Endothelial cell of umbilical vein (primary cell): Measurements from ENCODE around the gene PTF1A. TPM values are rescaled to one million over a fixed set of nuclear protein-coding genes. Genes with fewer than 3 reads are reported as not detected.

Experiments used
- BruUV-seq: library from RNA; stranded (reverse); fragments of 400-500 nt; replicated peaks from 2 replicates; lab custom pipeline; 2021; lab: Mats Ljungman, UMichigan
- CTCF ChIA-PET: fragments of 300-600, 350-600 bp; sonication (Branson Sonifier 250); formaldehyde crosslinking; loops from one replicate; lab custom pipeline; 2021; ENCODE audit warnings: antibody characterized with exemption, inconsistent platforms; lab: Charles Lee
- POLR2A ChIA-PET: fragments of 300-600, 350-600 bp; sonication (Branson Sonifier 250); formaldehyde crosslinking; loops from one replicate; lab custom pipeline; 2021; ENCODE audit warnings: antibody characterized with exemption, inconsistent platforms; lab: Charles Lee
- DNase-seq: peaks from one replicate; pipeline ENCODE4 v3.0.0-alpha.2; 2011; ENCODE audit warnings: low read depth, low spot score
- FAIRE-seq: peaks from 2 replicates; lab custom pipeline; 2011; peaks lifted over from hg19 to GRCh38; lab: Jason Lieb, UNC
- H2AFZ ChIP-seq: 2 replicates; pipeline ENCODE4 v1.6.0; 2012; ENCODE audit warnings: low read depth, low read length, control low read depth, inconsistent platforms
- H3K27ac ChIP-seq: 2 replicates; pipeline ENCODE4 v1.5.1; 2011; ENCODE audit warnings: low read depth, mild to moderate bottlenecking, control low read depth, low read length, moderate library complexity; ENCODE audit not compliant: insufficient read depth
- H3K27me3 ChIP-seq, 2 experiments: 2 replicates each; pipeline versions ENCODE4 v1.6.0 to v1.6.1; 2011; ENCODE audit warnings: low read length in 2 of 2, mixed read lengths in 1 of 2; ENCODE audit not compliant: control insufficient read depth in 2 of 2, insufficient read depth in 2 of 2
- H3K36me3 ChIP-seq, 2 experiments: 2 replicates in 1 of 2; 3 replicates in 1 of 2; pipeline ENCODE4 v1.5.1; 2011; ENCODE audit warnings: low read length in 2 of 2, mild to moderate bottlenecking in 1 of 2, moderate library complexity in 1 of 2; ENCODE audit not compliant: control insufficient read depth in 2 of 2, insufficient read depth in 2 of 2; ENCODE audit errors: extremely low read depth in 1 of 2
- H3K4me1 ChIP-seq: 3 replicates; pipeline ENCODE4 v1.5.1; 2011; ENCODE audit warnings: mild to moderate bottlenecking, low read length; ENCODE audit not compliant: control insufficient read depth, insufficient read depth; ENCODE audit errors: extremely low read depth
- H3K4me2 ChIP-seq: 2 replicates; pipeline ENCODE4 v1.6.1; 2011; ENCODE audit warnings: low read length, control low read depth, mixed read lengths; ENCODE audit not compliant: insufficient read depth
- H3K4me3 ChIP-seq, 3 experiments: fragments of 200-600 bp in 1 of 3; sonication (generic), shearing (Covaris generic) in 1 of 3; replicated peaks in 1 of 3; 2 replicates each; pipeline ENCODE4 v1.5.1; 2011 to 2016; ENCODE audit warnings: control low read depth in 3 of 3, low read length in 3 of 3, mild to moderate bottlenecking in 2 of 3, inconsistent platforms in 1 of 3, low read depth in 1 of 3, moderate library complexity in 1 of 3; ENCODE audit not compliant: insufficient read depth in 1 of 3
- H3K79me2 ChIP-seq: 2 replicates; pipeline ENCODE4 v1.6.0; 2012; ENCODE audit warnings: low read length, inconsistent platforms; ENCODE audit not compliant: control insufficient read depth, insufficient read depth
- H3K9ac ChIP-seq: replicated peaks from 2 replicates; pipeline ENCODE3; 2011; ENCODE audit warnings: low read length, control low read depth; ENCODE audit not compliant: insufficient read depth; ENCODE audit errors: extremely low read depth
- H3K9me1 ChIP-seq: replicated peaks from 3 replicates; pipeline ENCODE4 v1.6.0; 2011; ENCODE audit warnings: mild to moderate bottlenecking, low read length; ENCODE audit not compliant: control insufficient read depth, insufficient read depth; ENCODE audit errors: extremely low read depth
- H3K9me3 ChIP-seq: replicated peaks from 2 replicates; pipeline ENCODE4 v1.5.1; 2012; ENCODE audit warnings: low read length, inconsistent platforms; ENCODE audit not compliant: control insufficient read depth, insufficient read depth
- H4K20me1 ChIP-seq: replicated peaks from 2 replicates; pipeline ENCODE3; 2011; ENCODE audit warnings: mild to moderate bottlenecking, low read length; ENCODE audit not compliant: control insufficient read depth, insufficient read depth; ENCODE audit errors: extremely low read depth
- EZH2 ChIP-seq: IDR thresholded peaks from 2 replicates; pipeline ENCODE4 v1.6.1; 2012; ENCODE audit warnings: borderline replicate concordance, low read depth, mild to moderate bottlenecking, moderate library complexity, low read length, inconsistent platforms; ENCODE audit not compliant: severe bottlenecking
- FOS ChIP-seq: IDR thresholded peaks from 2 replicates; pipeline ENCODE4 v1.6.1; 2011; ENCODE audit warnings: mild to moderate bottlenecking, low read length, moderate library complexity, borderline replicate concordance; ENCODE audit not compliant: insufficient read depth
- GATA2 ChIP-seq: IDR thresholded peaks from 2 replicates; pipeline ENCODE4 v1.7.0; 2011; ENCODE audit warnings: low read depth, mild to moderate bottlenecking, moderate library complexity, mixed read lengths, low read length; ENCODE audit not compliant: insufficient read length, insufficient read depth
- JUN ChIP-seq: IDR thresholded peaks from 2 replicates; pipeline ENCODE4 v1.6.1; 2011; ENCODE audit warnings: borderline replicate concordance, low read depth; ENCODE audit not compliant: insufficient read length, insufficient read depth
- MYC ChIP-seq: IDR thresholded peaks from one replicate; pipeline ENCODE4 v1.6.1; 2011; ENCODE audit warnings: mild to moderate bottlenecking, low read depth, low read length
- POLR2A ChIP-seq: IDR thresholded peaks from 2 replicates; pipeline ENCODE4 v1.6.1; 2012; ENCODE audit warnings: low read depth, mild to moderate bottlenecking, control low read depth, low read length
- POLR2AphosphoS5 ChIP-seq: IDR thresholded peaks from 2 replicates; pipeline ENCODE4 v1.6.1; 2012; ENCODE audit warnings: low read depth, mild to moderate bottlenecking, control low read depth, low read length, moderate library complexity; ENCODE audit not compliant: insufficient read depth
- dilution Hi-C: fragments of 300-500 bp; cut with MboI; formaldehyde crosslinking; loops from one replicate; pipeline ENCODE4 v1.15.0; 2019; ENCODE audit warnings: low sequenced_read_pairs; ENCODE audit not compliant: extremely low pct_ligation_motif_present
- intact Hi-C: fragments of 100-400 bp; cut with micrococcal nuclease; formaldehyde crosslinking; loops from one replicate; pipeline ENCODE4 v1.10.0; 2022
- polyA plus RNA-seq, 4 experiments: library from polyadenylated mRNA; depleted of rRNA in 3 of 4; stranded (reverse) in 3 of 4; unstranded in 1 of 4; fragments of >200 nt; gene quantifications; 2 replicates each; pipeline versions ENCODE4 v1.2.1 to v1.2.3, GENCODE V29; 2011 to 2012; ENCODE audit warnings: missing spikeins in 1 of 4
- total RNA-seq: library from RNA; stranded (reverse); gene quantifications from 2 replicates; pipeline ENCODE4 v1.2.3, GENCODE V29; 2021
- TF ChIP-seq, protein P1 (sequence below): IDR thresholded peaks from 2 replicates; pipeline ENCODE4 v1.6.1; 2011; ENCODE audit not compliant: insufficient read depth, insufficient read length
- TF ChIP-seq, protein P2 (sequence below), 2 donors: IDR thresholded peaks; 1 replicate in 1 of 2; 2 replicates in 1 of 2; pipeline ENCODE4 v1.5.1; 2011; ENCODE audit warnings: low read length in 2 of 2, mild to moderate bottlenecking in 2 of 2, moderate library complexity in 2 of 2, control low read depth in 1 of 2, inconsistent platforms in 1 of 2, low read depth in 1 of 2; ENCODE audit not compliant: insufficient read depth in 1 of 2; ENCODE audit errors: extremely low read depth in 1 of 2

The PTF1A gene
- total and polyA plus RNA-seq, 2 donors (not counting 3 experiments of a cell fraction or from before 2014, with no cell fraction given) = not detected

DNA sequence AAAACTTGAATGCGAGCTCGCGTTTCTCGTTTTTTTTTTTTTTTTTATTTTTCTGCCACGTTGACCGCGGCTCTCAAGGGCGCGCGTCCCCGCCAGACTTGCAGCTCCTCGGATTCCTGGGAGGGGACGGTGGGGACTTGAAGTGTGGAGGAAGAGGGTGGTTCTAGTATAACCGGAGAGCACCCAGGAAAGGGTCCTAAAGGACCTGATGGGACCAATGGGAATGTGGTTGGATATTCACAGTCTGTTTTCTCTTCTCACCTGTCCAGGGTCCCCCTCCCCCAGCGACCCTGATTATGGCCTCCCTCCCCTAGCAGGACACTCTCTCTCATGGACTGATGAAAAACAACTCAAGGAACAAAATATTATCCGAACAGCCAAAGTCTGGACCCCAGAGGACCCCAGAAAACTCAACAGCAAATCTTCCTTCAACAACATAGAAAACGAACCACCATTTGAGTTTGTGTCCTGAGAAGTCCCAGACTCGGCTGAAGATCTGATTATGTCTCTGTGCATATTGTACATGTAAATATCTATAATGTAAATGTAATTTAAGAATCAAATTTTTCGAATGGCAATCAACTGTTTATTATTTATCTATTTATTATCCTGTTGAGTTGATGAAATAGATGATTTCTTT, 1.4 kb downstream of the PTF1A start:
- ChIA-PET POLR2A (no interaction called here), CTCF (no interaction called here)
- Histone ChIP-seq H4K20me1 (no peaks in the 10 kb centered on the region), H3K4me3 (no peak overlapping the region), H3K36me3 (no peaks in the 10 kb centered on the region), H3K4me1 (no peaks in the 10 kb centered on the region), H3K9ac (no peak overlapping the region), H2AFZ (no peak overlapping the region), H3K9me1 (no peaks in the 10 kb centered on the region), H3K4me2 (no peak overlapping the region), H3K79me2 (no peaks in the 10 kb centered on the region), H3K27ac (no peak overlapping the region), H3K27me3 (peaks cover 69 to 79% of the 10 kb centered on the region in 2 experiments), H3K9me3 (no peaks in the 10 kb centered on the region)
- BruUV-seq = no TSS peak
- TF ChIP-seq, protein P1, sequence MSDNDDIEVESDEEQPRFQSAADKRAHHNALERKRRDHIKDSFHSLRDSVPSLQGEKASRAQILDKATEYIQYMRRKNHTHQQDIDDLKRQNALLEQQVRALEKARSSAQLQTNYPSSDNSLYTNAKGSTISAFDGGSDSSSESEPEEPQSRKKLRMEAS = no peak
- no peak for TF ChIP-seq POLR2AphosphoS5
- TF ChIP-seq, protein P2, sequence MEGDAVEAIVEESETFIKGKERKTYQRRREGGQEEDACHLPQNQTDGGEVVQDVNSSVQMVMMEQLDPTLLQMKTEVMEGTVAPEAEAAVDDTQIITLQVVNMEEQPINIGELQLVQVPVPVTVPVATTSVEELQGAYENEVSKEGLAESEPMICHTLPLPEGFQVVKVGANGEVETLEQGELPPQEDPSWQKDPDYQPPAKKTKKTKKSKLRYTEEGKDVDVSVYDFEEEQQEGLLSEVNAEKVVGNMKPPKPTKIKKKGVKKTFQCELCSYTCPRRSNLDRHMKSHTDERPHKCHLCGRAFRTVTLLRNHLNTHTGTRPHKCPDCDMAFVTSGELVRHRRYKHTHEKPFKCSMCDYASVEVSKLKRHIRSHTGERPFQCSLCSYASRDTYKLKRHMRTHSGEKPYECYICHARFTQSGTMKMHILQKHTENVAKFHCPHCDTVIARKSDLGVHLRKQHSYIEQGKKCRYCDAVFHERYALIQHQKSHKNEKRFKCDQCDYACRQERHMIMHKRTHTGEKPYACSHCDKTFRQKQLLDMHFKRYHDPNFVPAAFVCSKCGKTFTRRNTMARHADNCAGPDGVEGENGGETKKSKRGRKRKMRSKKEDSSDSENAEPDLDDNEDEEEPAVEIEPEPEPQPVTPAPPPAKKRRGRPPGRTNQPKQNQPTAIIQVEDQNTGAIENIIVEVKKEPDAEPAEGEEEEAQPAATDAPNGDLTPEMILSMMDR (IDR thresholded peaks at IDR 0.05; ENCODE audit: extremely low read depth in 1 of 2, insufficient read depth in 1 of 2, low read depth in 1 of 2, low read length in 2 of 2) = no peak
- TF ChIP-seq EZH2 = no peak
- TF ChIP-seq JUN = no peak
- no peak for TF ChIP-seq FOS
- no peak for TF ChIP-seq MYC
- TF ChIP-seq GATA2 = no peak
- no peak for TF ChIP-seq POLR2A
- no peak for DNase-seq
- no peak for FAIRE-seq
- dilution Hi-C loops = no loop called here
- intact Hi-C loops = no loop called here
